GM12878 (cell line): Measurements from ENCODE around the gene WNT5B. TPM values are rescaled to one million over a fixed set of nuclear protein-coding genes. Genes with fewer than 3 reads are reported as not detected.

ENCODE experiments used
- GATAD2B ChIP-seq: fragments of 450-650 bp; conservative IDR thresholded peaks from 2 replicates; pipeline ENCODE4 v1.6.1; 2017; ENCODE audit warnings: low read depth, mild to moderate bottlenecking, moderate library complexity
- IKZF2 ChIP-seq, 2 experiments: fragments of 450-650 bp; IDR thresholded peaks; 2 replicates each; pipeline ENCODE4 v1.6.1; 2017; ENCODE audit warnings: mild to moderate bottlenecking in 2 of 2, moderate library complexity in 2 of 2
- IRF4 ChIP-seq: IDR thresholded peaks from 2 replicates; pipeline ENCODE4 v1.6.1; 2011; ENCODE audit warnings: low read depth, low read length
- NFIC ChIP-seq: IDR thresholded peaks from 2 replicates; pipeline ENCODE4 v1.6.1; 2012; ENCODE audit warnings: low read depth, mild to moderate bottlenecking, inconsistent platforms, low read length, moderate library complexity
- NFXL1 ChIP-seq: fragments of 450-650 bp; IDR thresholded peaks from 2 replicates; pipeline ENCODE4 v1.6.1; 2017; ENCODE audit warnings: antibody characterized with exemption, mild to moderate bottlenecking, borderline replicate concordance
- PKNOX1 ChIP-seq: fragments of 450-650 bp; IDR thresholded peaks from 2 replicates; pipeline ENCODE4 v1.6.1; 2016; ENCODE audit warnings: mild to moderate bottlenecking
- RELB ChIP-seq: fragments of 450-650 bp; IDR thresholded peaks from 2 replicates; pipeline ENCODE4 v1.6.1; 2017; ENCODE audit warnings: low read depth, mild to moderate bottlenecking, moderate library complexity
- SREBF1 ChIP-seq: IDR thresholded peaks from 2 replicates; pipeline ENCODE4 v1.6.1; 2012; ENCODE audit warnings: mild to moderate bottlenecking, low read length
- SREBF2 ChIP-seq: IDR thresholded peaks from 2 replicates; pipeline ENCODE4 v1.6.1; 2012; ENCODE audit warnings: mild to moderate bottlenecking, low read length
- SRF ChIP-seq, 2 experiments: IDR thresholded peaks; 2 replicates each; pipeline ENCODE4 v1.6.1; 2011; ENCODE audit warnings: low read depth in 2 of 2, low read length in 2 of 2, mild to moderate bottlenecking in 1 of 2, moderate library complexity in 1 of 2
- YY1 ChIP-seq: IDR thresholded peaks from 2 replicates; pipeline ENCODE4 v1.6.1; 2011; ENCODE audit warnings: low read depth, mild to moderate bottlenecking, low read length
- ZBTB33 ChIP-seq: fragments of 450-650 bp; IDR thresholded peaks from 2 replicates; pipeline ENCODE4 v1.6.1; 2017; ENCODE audit warnings: mild to moderate bottlenecking
- ZNF24 ChIP-seq: fragments of 450-650 bp; IDR thresholded peaks from 2 replicates; pipeline ENCODE4 v1.6.1; 2017; ENCODE audit warnings: antibody characterized with exemption, mild to moderate bottlenecking
- polyA plus RNA-seq, 11 experiments: library from polyadenylated mRNA; depleted of rRNA in 4 of 11; unstranded in 6 of 11; stranded (reverse) in 5 of 11; fragments of >200 nt; fragmentation: Nextera tagmentation in 4 of 11; fragmentation: Illumina TruSeq in 1 of 11; extraction: Ambion mirVana in 4 of 11; extraction: Trizol in 1 of 11; gene quantifications; 1 replicate in 1 of 11; 2 replicates in 10 of 11; pipeline versions ENCODE4 v1.2.1 to v1.2.3, GENCODE V29; 2011 to 2016; ENCODE audit warnings: inconsistent platforms in 2 of 11, missing spikeins in 2 of 11, low read depth in 1 of 11
- total RNA-seq, 4 experiments: library from RNA; depleted of rRNA in 3 of 4; stranded (reverse); fragments of >200 nt in 3 of 4; fragmentation: Illumina TruSeq in 1 of 4; extraction: Trizol in 1 of 4; gene quantifications; 2 replicates each; pipeline versions ENCODE4 v1.2.1 to v1.2.3, GENCODE V29; 2013 to 2021

The WNT5B gene
- total and polyA plus RNA-seq, 10 of the 15 experiments (the other 5 are each of a cell fraction or from before 2014, with no cell fraction given), result 0.45 to 18.3 (median 5.4) TPM

- peak; percentile 85; the same call in 1 of the 2 replicates for TF ChIP-seq SREBF1
- no peak for TF ChIP-seq NFIC
- TF ChIP-seq SRF (IDR thresholded peaks at IDR 0.05; ENCODE audit: low read depth in 2 of 2, low read length in 2 of 2), result 0 out of 4 replicates have a peak, but pooled peaks of 1 of the 2 experiments have one; percentile 1
- no peak for TF ChIP-seq IRF4
- no peak for TF ChIP-seq ZNF24
- TF ChIP-seq ZBTB33, result no peak
- peak; percentile 62; the same call in 1 of the 2 replicates for TF ChIP-seq YY1
- TF ChIP-seq IKZF2 (IDR thresholded peaks at IDR 0.05), result no peak; a peak in 1 of 4 replicates
- peak; percentile 34; the same call in 1 of the 2 replicates for TF ChIP-seq PKNOX1
- no peak for TF ChIP-seq NFXL1
- TF ChIP-seq SREBF2, result peak; percentile 74
- TF ChIP-seq RELB, result peak; percentile 57; the same call in 1 of the 2 replicates
- 0 out of 2 replicates have a peak, but pooled peaks have one; percentile 15 for TF ChIP-seq GATAD2B
Observed at GRCh38 chr12:1690578-1691122, 61.6 kb downstream of the WNT5B start, which contains the start of gene ADIPOR2 (continued).
